ENCODE measurements around the gene LAD1. TPM values are rescaled to one million over a fixed set of nuclear protein-coding genes. Genes with fewer than 3 reads are reported as not detected.

Gene LAD1
- total and polyA plus RNA-seq, 9 of the 15 experiments (the other 6 are each of a cell fraction or from before 2014, with no cell fraction given): 0.31 TPM; not detected in 8

DNA sequence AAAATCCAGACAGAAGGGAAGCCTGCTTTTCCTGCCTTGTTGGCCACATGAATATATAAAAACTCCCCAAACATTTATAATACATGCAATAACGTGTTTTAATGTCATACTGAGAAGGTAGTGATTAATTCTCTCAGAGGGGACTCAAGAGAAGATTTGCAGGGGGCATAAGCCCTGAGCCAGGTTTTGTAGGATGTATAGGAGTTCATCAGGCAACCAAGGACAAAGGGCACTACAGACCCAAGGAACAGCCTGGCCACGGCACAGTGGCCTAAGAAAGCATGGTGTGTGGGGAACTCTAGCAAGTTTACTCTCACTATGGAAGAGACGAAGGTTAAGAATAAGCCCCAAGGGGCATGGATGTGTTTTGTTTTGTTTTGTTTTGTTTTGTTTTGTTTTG is 37.8 kb upstream of the LAD1 start (continued):
- TF ChIP-seq, protein P1, sequence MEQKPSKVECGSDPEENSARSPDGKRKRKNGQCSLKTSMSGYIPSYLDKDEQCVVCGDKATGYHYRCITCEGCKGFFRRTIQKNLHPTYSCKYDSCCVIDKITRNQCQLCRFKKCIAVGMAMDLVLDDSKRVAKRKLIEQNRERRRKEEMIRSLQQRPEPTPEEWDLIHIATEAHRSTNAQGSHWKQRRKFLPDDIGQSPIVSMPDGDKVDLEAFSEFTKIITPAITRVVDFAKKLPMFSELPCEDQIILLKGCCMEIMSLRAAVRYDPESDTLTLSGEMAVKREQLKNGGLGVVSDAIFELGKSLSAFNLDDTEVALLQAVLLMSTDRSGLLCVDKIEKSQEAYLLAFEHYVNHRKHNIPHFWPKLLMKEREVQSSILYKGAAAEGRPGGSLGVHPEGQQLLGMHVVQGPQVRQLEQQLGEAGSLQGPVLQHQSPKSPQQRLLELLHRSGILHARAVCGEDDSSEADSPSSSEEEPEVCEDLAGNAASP (IDR thresholded peaks at IDR 0.05): no peak
- TF ChIP-seq CBFB (CRISPR knock-in tag; IDR thresholded peaks at IDR 0.05) (no peak), ELF4 (CRISPR knock-in tag; IDR thresholded peaks at IDR 0.05) (no peak), SP1 (CRISPR knock-in tag; IDR thresholded peaks at IDR 0.05) (no peak), BRD4 (IDR thresholded peaks at IDR 0.05) (no peak), MEIS2 (IDR thresholded peaks at IDR 0.05; ENCODE audit: partially characterized antibody) (no peak), CEBPB (tag; IDR thresholded peaks at IDR 0.05) (no peak)
- TF ChIP-seq, protein P2, sequence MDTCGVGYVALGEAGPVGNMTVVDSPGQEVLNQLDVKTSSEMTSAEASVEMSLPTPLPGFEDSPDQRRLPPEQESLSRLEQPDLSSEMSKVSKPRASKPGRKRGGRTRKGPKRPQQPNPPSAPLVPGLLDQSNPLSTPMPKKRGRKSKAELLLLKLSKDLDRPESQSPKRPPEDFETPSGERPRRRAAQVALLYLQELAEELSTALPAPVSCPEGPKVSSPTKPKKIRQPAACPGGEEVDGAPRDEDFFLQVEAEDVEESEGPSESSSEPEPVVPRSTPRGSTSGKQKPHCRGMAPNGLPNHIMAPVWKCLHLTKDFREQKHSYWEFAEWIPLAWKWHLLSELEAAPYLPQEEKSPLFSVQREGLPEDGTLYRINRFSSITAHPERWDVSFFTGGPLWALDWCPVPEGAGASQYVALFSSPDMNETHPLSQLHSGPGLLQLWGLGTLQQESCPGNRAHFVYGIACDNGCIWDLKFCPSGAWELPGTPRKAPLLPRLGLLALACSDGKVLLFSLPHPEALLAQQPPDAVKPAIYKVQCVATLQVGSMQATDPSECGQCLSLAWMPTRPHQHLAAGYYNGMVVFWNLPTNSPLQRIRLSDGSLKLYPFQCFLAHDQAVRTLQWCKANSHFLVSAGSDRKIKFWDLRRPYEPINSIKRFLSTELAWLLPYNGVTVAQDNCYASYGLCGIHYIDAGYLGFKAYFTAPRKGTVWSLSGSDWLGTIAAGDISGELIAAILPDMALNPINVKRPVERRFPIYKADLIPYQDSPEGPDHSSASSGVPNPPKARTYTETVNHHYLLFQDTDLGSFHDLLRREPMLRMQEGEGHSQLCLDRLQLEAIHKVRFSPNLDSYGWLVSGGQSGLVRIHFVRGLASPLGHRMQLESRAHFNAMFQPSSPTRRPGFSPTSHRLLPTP (IDR thresholded peaks at IDR 0.05; ENCODE audit: borderline replicate concordance, extremely low read depth, insufficient read length): no peak

Data from K562 (cell line).